IMR-90 (cell line): ENCODE data around the gene SDC1. TPM values are rescaled to one million over a fixed set of nuclear protein-coding genes. Genes with fewer than 3 reads are reported as not detected.

ENCODE experiments used
- ATAC-seq: fragments of 200-7000 bp; cut with Tn5 transposase; 2 replicates; pipeline ENCODE4 v1.9.1; 2020; ENCODE audit warnings: low read depth, mild to moderate bottlenecking, moderate library complexity
- BruUV-seq: library from RNA; stranded (reverse); fragments of 400-500 nt; replicated peaks from 2 replicates; lab custom pipeline; 2021; lab: Mats Ljungman, UMichigan
- CTCF ChIA-PET: fragments of 300-600 bp; formaldehyde crosslinking; extraction: SDS; loops from one replicate; lab custom pipeline; 2021; ENCODE audit warnings: antibody characterized with exemption; lab: Yijun Ruan, JAX
- POLR2A ChIA-PET: fragments of 300-600 bp; sonication (Branson Sonifier 250); formaldehyde crosslinking; loops from one replicate; lab custom pipeline; 2022; ENCODE audit warnings: antibody characterized with exemption; ENCODE audit not compliant: unreplicated experiment; lab: Charles Lee
- DNase-seq: peaks from one replicate; pipeline ENCODE4 v3.0.0; 2013
- H2AFZ ChIP-seq: replicated peaks from 2 replicates; pipeline ENCODE3; 2013; ENCODE audit warnings: low read length, mild to moderate bottlenecking; ENCODE audit not compliant: poor library complexity
- H2AK5ac ChIP-seq: 2 replicates; pipeline ENCODE4 v1.6.1; 2013; ENCODE audit warnings: low read depth, low read length, inconsistent platforms
- H2AK9ac ChIP-seq: replicated peaks from 2 replicates; pipeline ENCODE3; 2013; ENCODE audit warnings: mild to moderate bottlenecking, low read depth, low read length, moderate library complexity; ENCODE audit not compliant: poor library complexity
- H2BK120ac ChIP-seq: 2 replicates; pipeline ENCODE4 v1.6.1; 2013; ENCODE audit warnings: low read depth, low read length, inconsistent platforms
- H2BK15ac ChIP-seq: 3 replicates; pipeline ENCODE4 v1.6.1; 2013; ENCODE audit warnings: low read depth, low read length, inconsistent platforms
- H2BK20ac ChIP-seq: 2 replicates; pipeline ENCODE4 v1.6.1; 2013; ENCODE audit warnings: low read depth, mild to moderate bottlenecking, inconsistent platforms, low read length, moderate library complexity
- H2BK5ac ChIP-seq: 2 replicates; pipeline ENCODE4 v1.6.1; 2013; ENCODE audit warnings: mild to moderate bottlenecking, low read depth, low read length, inconsistent platforms; ENCODE audit not compliant: poor library complexity, severe bottlenecking
- H3K14ac ChIP-seq: replicated peaks from 2 replicates; pipeline ENCODE4 v1.6.1; 2013; ENCODE audit warnings: low read depth, low read length, inconsistent platforms
- H3K18ac ChIP-seq: 2 replicates; pipeline ENCODE4 v1.6.1; 2013; ENCODE audit warnings: low read depth, low read length, control low read depth
- H3K23ac ChIP-seq: 2 replicates; pipeline ENCODE4 v1.6.1; 2013; ENCODE audit warnings: low read depth, low read length, inconsistent platforms
- H3K27ac ChIP-seq: 2 replicates; pipeline ENCODE4 v1.5.1; 2013; ENCODE audit warnings: mild to moderate bottlenecking, control low read depth, low read length; ENCODE audit not compliant: insufficient read depth
- H3K27me3 ChIP-seq: 2 replicates; pipeline ENCODE4 v1.6.1; 2013; ENCODE audit warnings: low read length; ENCODE audit not compliant: control insufficient read depth, insufficient read depth
- H3K36me3 ChIP-seq: 2 replicates; pipeline ENCODE4 v1.6.1; 2013; ENCODE audit warnings: low read length, mixed read lengths; ENCODE audit not compliant: control insufficient read depth, insufficient read depth
- H3K4ac ChIP-seq: 2 replicates; pipeline ENCODE4 v1.6.1; 2013; ENCODE audit warnings: low read depth, low read length, inconsistent platforms
- H3K4me1 ChIP-seq: 2 replicates; pipeline ENCODE4 v1.6.1; 2013; ENCODE audit warnings: low read length, mixed read lengths; ENCODE audit not compliant: control insufficient read depth, insufficient read depth
- H3K4me2 ChIP-seq: 2 replicates; pipeline ENCODE4 v1.6.1; 2013; ENCODE audit warnings: low read depth, mild to moderate bottlenecking, control low read depth, low read length, moderate library complexity
- H3K4me3 ChIP-seq: 2 replicates; pipeline ENCODE4 v1.5.1; 2013; ENCODE audit warnings: low read depth, mild to moderate bottlenecking, control low read depth, low read length, moderate library complexity; ENCODE audit not compliant: insufficient read depth
- H3K56ac ChIP-seq: 2 replicates; pipeline ENCODE4 v1.6.1; 2013; ENCODE audit warnings: low read length, inconsistent platforms; ENCODE audit not compliant: insufficient read depth; ENCODE audit errors: extremely low read depth
- H3K79me1 ChIP-seq, 2 experiments: 2 replicates each; pipeline ENCODE4 v1.6.1; 2013; ENCODE audit warnings: low read length in 2 of 2, inconsistent platforms in 1 of 2, low read depth in 1 of 2
- H3K9ac ChIP-seq: 2 replicates; pipeline ENCODE4 v1.6.1; 2013; ENCODE audit warnings: low read depth, low read length, control low read depth
- H3K9me1 ChIP-seq: 2 replicates; pipeline ENCODE4 v1.6.1; 2013; ENCODE audit warnings: low read length, inconsistent platforms; ENCODE audit not compliant: insufficient read depth
- H3K9me3 ChIP-seq: 2 replicates; pipeline ENCODE4 v1.6.1; 2013; ENCODE audit warnings: low read length; ENCODE audit not compliant: control insufficient read depth, insufficient read depth
- H4K20me1 ChIP-seq: 2 replicates; pipeline ENCODE4 v1.6.1; 2013; ENCODE audit warnings: low read length, inconsistent platforms; ENCODE audit not compliant: insufficient read depth
- H4K5ac ChIP-seq: 2 replicates; pipeline ENCODE4 v1.6.1; 2013; ENCODE audit warnings: mild to moderate bottlenecking, low read depth, low read length, control low read depth
- H4K8ac ChIP-seq, 2 experiments: 2 replicates each; pipeline ENCODE4 v1.6.1; 2013; ENCODE audit warnings: low read depth in 2 of 2, low read length in 2 of 2, control low read depth in 1 of 2, inconsistent platforms in 1 of 2
- H4K91ac ChIP-seq: 2 replicates; pipeline ENCODE4 v1.6.1; 2013; ENCODE audit warnings: low read depth, low read length, inconsistent platforms; ENCODE audit not compliant: insufficient read depth
- BHLHE40 ChIP-seq: fragments of 150-350 bp; IDR thresholded peaks from 2 replicates; pipeline ENCODE4 v1.6.1; 2016; ENCODE audit warnings: mild to moderate bottlenecking, low read depth, low read length
- CEBPB ChIP-seq: IDR thresholded peaks from 2 replicates; pipeline ENCODE4 v1.6.1; 2012; ENCODE audit warnings: low read depth, low read length, improper control_type of control experiment
- ELK1 ChIP-seq: fragments of 150-350 bp; IDR thresholded peaks from 2 replicates; pipeline ENCODE4 v1.6.1; 2016; ENCODE audit warnings: low read depth, mild to moderate bottlenecking, low read length, moderate library complexity, borderline replicate concordance
- FOS ChIP-seq: fragments of 150-350 bp; IDR thresholded peaks from 2 replicates; pipeline ENCODE4 v1.6.1; 2016; ENCODE audit warnings: low read depth, low read length
- MAFK ChIP-seq: IDR thresholded peaks from 2 replicates; pipeline ENCODE4 v1.6.1; 2012; ENCODE audit warnings: low read depth, low read length, improper control_type of control experiment
- MAZ ChIP-seq: IDR thresholded peaks from 2 replicates; pipeline ENCODE4 v1.6.1; 2012; ENCODE audit warnings: low read depth, mild to moderate bottlenecking, low read length, improper control_type of control experiment, moderate library complexity, borderline replicate concordance
- MXI1 ChIP-seq: IDR thresholded peaks from 2 replicates; pipeline ENCODE4 v1.6.1; 2012; ENCODE audit warnings: low read depth, mild to moderate bottlenecking, low read length, moderate library complexity, borderline replicate concordance
- NFE2L2 ChIP-seq: fragments of 150-350 bp; IDR thresholded peaks from 2 replicates; pipeline ENCODE4 v1.6.1; 2016; ENCODE audit warnings: low read depth, mild to moderate bottlenecking, low read length
- POLR2A ChIP-seq: IDR thresholded peaks from 2 replicates; pipeline ENCODE4 v1.6.1; 2012; ENCODE audit warnings: mild to moderate bottlenecking, low read depth, low read length
- RAD21 ChIP-seq: IDR thresholded peaks from 2 replicates; pipeline ENCODE4 v1.6.1; 2012; ENCODE audit warnings: low read length, improper control_type of control experiment
- RFX5 ChIP-seq: IDR thresholded peaks from 2 replicates; pipeline ENCODE4 v1.8.0; 2012; ENCODE audit warnings: low read depth, mild to moderate bottlenecking, low read length, moderate library complexity
- USF2 ChIP-seq: fragments of 150-350 bp; IDR thresholded peaks from 2 replicates; pipeline ENCODE4 v1.6.1; 2017; ENCODE audit warnings: mild to moderate bottlenecking, antibody characterized with exemption, low read length, low read depth
- WGBS, 2 experiments: methylation state at CpG; one replicate each; pipeline versions ENCODE4 v1.1.5 to v1.1.7; 2013; ENCODE audit warnings: missing lambda C conversion rate in 2 of 2; ENCODE audit not compliant: insufficient read length in 1 of 2; ENCODE audit errors: extremely low coverage in 2 of 2; 5-methylcytosine and 5-hydroxymethylcytosine counted together
- dilution Hi-C: fragments of 300-500 bp; cut with HindIII; formaldehyde crosslinking; loops from one replicate; pipeline ENCODE4 v1.14.3; 2018; ENCODE audit warnings: low sequenced_read_pairs; ENCODE audit not compliant: unreplicated experiment
- in situ Hi-C: fragments of 300-500 bp; cut with MboI; formaldehyde crosslinking; loops from 3 replicates; pipeline ENCODE4 v1.14.3; 2019; ENCODE audit warnings: low sequenced_read_pairs, inconsistent platforms, mixed read lengths
- intact Hi-C: fragments of 100-400 bp; cut with micrococcal nuclease; formaldehyde crosslinking; loops from 2 replicates; pipeline ENCODE4 v1.10.0; 2022
- polyA plus RNA-seq, 3 experiments: library from polyadenylated mRNA; depleted of rRNA; stranded (reverse); fragments of >200 nt; gene quantifications; 2 replicates each; pipeline ENCODE4 v1.2.3, GENCODE V29; 2012; ENCODE audit warnings: low replicate concordance in 1 of 3
- total RNA-seq: library from RNA; depleted of rRNA; stranded (reverse); fragments of >200 nt; gene quantifications from 2 replicates; pipeline ENCODE4 v1.2.3, GENCODE V29; 2012
- TF ChIP-seq, protein P1 (sequence below): conservative IDR thresholded peaks from 2 replicates; pipeline ENCODE4 v1.5.1; 2012; ENCODE audit warnings: mild to moderate bottlenecking, low read depth, low read length, improper control_type of control experiment

SDC1 gene
- total and polyA plus RNA-seq, 2 of the 4 experiments (the other 2 are of a cell fraction), result 22.0 to 28.3 TPM

DNA sequence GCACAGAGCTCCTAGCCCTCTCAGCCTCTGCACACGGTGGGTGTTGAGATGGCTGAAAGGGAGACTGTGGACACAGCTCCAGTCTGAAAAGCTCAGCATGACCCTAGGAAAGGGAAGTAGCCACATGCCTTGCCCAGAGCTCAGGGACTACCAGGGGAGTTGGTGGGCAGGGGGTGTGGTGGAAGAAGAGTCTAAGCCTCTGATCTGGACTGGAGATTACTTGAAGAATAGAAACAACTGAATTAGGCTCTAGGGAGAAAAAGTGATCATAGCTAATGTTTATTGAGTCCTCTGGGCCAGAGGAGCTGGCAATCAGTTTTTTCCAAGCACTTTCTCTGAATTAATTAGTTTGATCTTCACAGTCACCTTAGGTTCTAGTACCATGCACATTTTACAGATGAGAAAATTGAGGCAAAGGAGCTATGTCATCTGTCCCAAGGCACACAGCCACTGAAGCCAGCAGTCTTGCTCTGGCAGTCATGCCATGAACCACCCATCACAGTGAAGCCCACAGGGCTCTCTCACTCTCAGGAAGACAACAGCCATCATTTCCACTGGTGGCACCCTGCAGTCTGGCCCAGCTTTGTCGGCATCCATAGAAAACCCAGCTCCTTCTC is 10.3 kb downstream of the SDC1 start:
- Histone ChIP-seq H3K14ac (no peak overlapping the region), H3K4me3 (no peak overlapping the region), H3K79me1 (peaks cover 0 to 23% of the 10 kb centered on the region in 2 experiments; a peak in 2 of 4 replicates), H3K9me1 (peaks cover 8% of the 10 kb centered on the region), H3K4me2 (no peak overlapping the region), H4K5ac (no peak overlapping the region), H2AK5ac (no peak overlapping the region), H2BK120ac (no peak overlapping the region; the same call in 1 of the 2 replicates), H3K9ac (no peak overlapping the region), H3K36me3 (no peaks in the 10 kb centered on the region), H2AK9ac (no peak overlapping the region), H4K8ac (no peak overlapping the region), H4K91ac (no peak overlapping the region), H3K23ac (no peak overlapping the region), H3K4me1 (peaks cover 9% of the 10 kb centered on the region), H2BK15ac (no peak overlapping the region), H2BK5ac (no peak overlapping the region), H3K18ac (no peak overlapping the region), H2AFZ (no peak overlapping the region), H3K27me3 (no peaks in the 10 kb centered on the region), H3K56ac (no peak overlapping the region), H4K20me1 (0 out of 2 replicates have a peak, but pooled peaks cover 3% of the 10 kb centered on the region), H3K27ac (no peak overlapping the region), H3K4ac (no peak overlapping the region), H3K9me3 (no peaks in the 10 kb centered on the region), H2BK20ac (no peak overlapping the region)
- no CpG with 5 or more reads among the region's 2 CpGs for WGBS, 2 experiments
- dilution Hi-C loops (no loop called here), intact Hi-C loops (no loop called here), in situ Hi-C loops (no loop called here)
- POLR2A ChIA-PET, result no interaction called here
- no peak for DNase-seq
- CTCF ChIA-PET, result no interaction called here
- TF ChIP-seq USF2 (no peak), MXI1 (no peak), FOS (no peak), MAFK (no peak), BHLHE40 (no peak), ELK1 (no peak), CEBPB (no peak), MAZ (no peak), RFX5 (no peak), NFE2L2 (no peak), RAD21 (no peak), POLR2A (no peak)
- TF ChIP-seq, protein P1, sequence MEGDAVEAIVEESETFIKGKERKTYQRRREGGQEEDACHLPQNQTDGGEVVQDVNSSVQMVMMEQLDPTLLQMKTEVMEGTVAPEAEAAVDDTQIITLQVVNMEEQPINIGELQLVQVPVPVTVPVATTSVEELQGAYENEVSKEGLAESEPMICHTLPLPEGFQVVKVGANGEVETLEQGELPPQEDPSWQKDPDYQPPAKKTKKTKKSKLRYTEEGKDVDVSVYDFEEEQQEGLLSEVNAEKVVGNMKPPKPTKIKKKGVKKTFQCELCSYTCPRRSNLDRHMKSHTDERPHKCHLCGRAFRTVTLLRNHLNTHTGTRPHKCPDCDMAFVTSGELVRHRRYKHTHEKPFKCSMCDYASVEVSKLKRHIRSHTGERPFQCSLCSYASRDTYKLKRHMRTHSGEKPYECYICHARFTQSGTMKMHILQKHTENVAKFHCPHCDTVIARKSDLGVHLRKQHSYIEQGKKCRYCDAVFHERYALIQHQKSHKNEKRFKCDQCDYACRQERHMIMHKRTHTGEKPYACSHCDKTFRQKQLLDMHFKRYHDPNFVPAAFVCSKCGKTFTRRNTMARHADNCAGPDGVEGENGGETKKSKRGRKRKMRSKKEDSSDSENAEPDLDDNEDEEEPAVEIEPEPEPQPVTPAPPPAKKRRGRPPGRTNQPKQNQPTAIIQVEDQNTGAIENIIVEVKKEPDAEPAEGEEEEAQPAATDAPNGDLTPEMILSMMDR, result no peak
- no TSS peak for BruUV-seq
- no peak for ATAC-seq
